OCI-LY3 (cell line): Measurements from ENCODE around the gene HOXA6.
A peak's percentile ranks its signal among the peaks of the same experiment; 100 is the strongest.

ENCODE experiments used
- H2AFZ ChIP-seq: fragments of 200-600, 300-600 bp; shearing (Covaris generic); 2 replicates; pipeline ENCODE4 v1.6.0; 2014; ENCODE audit warnings: antibody characterized with exemption, low read depth, low read length
- H3K27ac ChIP-seq: fragments of 200-600, 300-600 bp; sonication (generic); 2 replicates; pipeline ENCODE4 v1.5.1; 2014; ENCODE audit warnings: mild to moderate bottlenecking, low read length, moderate library complexity, mixed read lengths
- H3K27me3 ChIP-seq: fragments of 200-600, 300-600 bp; sonication (generic); 2 replicates; pipeline ENCODE4 v1.6.1; 2014; ENCODE audit warnings: low read depth, low read length, mixed read lengths
- H3K36me3 ChIP-seq: fragments of 200-600, 300-600 bp; sonication (generic); replicated peaks from 2 replicates; pipeline ENCODE3; 2014; ENCODE audit warnings: low read depth, low read length, mixed read lengths
- H3K4me1 ChIP-seq: fragments of 300-600, 200-600 bp; sonication (generic); 2 replicates; pipeline ENCODE4 v1.6.1; 2014; ENCODE audit warnings: low read length, mixed read lengths
- H3K4me2 ChIP-seq: fragments of 200-600, 300-600 bp; sonication (generic); 2 replicates; pipeline ENCODE4 v1.6.1; 2014; ENCODE audit warnings: low read length, mixed read lengths
- H3K4me3 ChIP-seq: fragments of 300-600, 200-600 bp; sonication (generic); 2 replicates; pipeline ENCODE4 v1.5.1; 2014; ENCODE audit warnings: antibody characterized with exemption, mild to moderate bottlenecking, low read length, moderate library complexity
- H3K79me2 ChIP-seq: fragments of 300-600, 200-600 bp; shearing (Covaris generic); 2 replicates; pipeline ENCODE4 v1.6.1; 2014; ENCODE audit warnings: mild to moderate bottlenecking, low read length, mixed read lengths
- H3K9ac ChIP-seq: fragments of 300-600, 200-600 bp; shearing (Covaris generic); 2 replicates; pipeline ENCODE4 v1.6.0; 2014; ENCODE audit warnings: mild to moderate bottlenecking, low read length, moderate library complexity
- H3K9me3 ChIP-seq: fragments of 200-600, 300-600 bp; shearing (Covaris generic); 2 replicates; pipeline ENCODE4 v1.6.1; 2014; ENCODE audit warnings: low read length, mixed read lengths; ENCODE audit not compliant: insufficient read depth
- H4K20me1 ChIP-seq: fragments of 200-600, 300-600 bp; sonication (generic); 2 replicates; pipeline ENCODE4 v1.6.1; 2016; ENCODE audit warnings: low read length, mixed read lengths; ENCODE audit not compliant: insufficient read depth
- EZH2phosphoT487 ChIP-seq: fragments of 200-600 bp; shearing (Covaris generic); IDR thresholded peaks from 2 replicates; pipeline ENCODE4 v1.6.1; 2018; ENCODE audit warnings: antibody characterized with exemption, mixed run types, low read depth
- TF ChIP-seq, protein P1 (sequence below): fragments of 200-600, 300-600 bp; sonication (generic); IDR thresholded peaks from 2 replicates; pipeline ENCODE4 v1.5.1; 2014; ENCODE audit warnings: antibody characterized with exemption, low read length, low read depth

The HOXA6 gene

DNA sequence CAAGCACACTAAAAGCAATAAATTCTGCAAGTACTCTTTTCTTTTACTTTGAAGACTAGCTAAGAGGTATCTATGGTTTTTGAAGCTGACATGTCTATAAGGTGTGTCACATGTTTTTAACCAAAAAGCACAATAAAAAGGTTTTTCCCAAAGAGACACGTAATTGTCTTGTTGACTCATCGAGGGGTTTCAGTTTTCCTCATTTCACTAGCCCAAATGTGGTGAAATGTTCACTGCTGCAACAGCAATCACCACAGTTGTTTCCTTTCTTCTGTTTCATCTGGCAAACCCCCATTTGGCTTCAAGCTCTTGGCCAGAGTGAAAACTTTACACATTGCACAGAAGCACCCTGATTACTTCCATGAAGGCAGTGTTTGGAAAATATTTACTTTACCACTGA lies 13.2 kb downstream of the HOXA6 start:
- Histone ChIP-seq H4K20me1 (peaks cover 7% of the 10 kb centered on the region; the same call in 1 of the 2 replicates), H3K4me3 (peak overlapping the region; percentile 21), H3K27me3 (peaks cover 6% of the 10 kb centered on the region), H2AFZ (no peak overlapping the region), H3K9ac (no peak overlapping the region), H3K79me2 (no peaks in the 10 kb centered on the region), H3K27ac (no peak overlapping the region), H3K4me2 (peak overlapping the region; percentile 87), H3K9me3 (no peaks in the 10 kb centered on the region), H3K36me3 (no peaks in the 10 kb centered on the region), H3K4me1 (peaks cover 28% of the 10 kb centered on the region)
- TF ChIP-seq EZH2phosphoT487: no peak
- TF ChIP-seq, protein P1, sequence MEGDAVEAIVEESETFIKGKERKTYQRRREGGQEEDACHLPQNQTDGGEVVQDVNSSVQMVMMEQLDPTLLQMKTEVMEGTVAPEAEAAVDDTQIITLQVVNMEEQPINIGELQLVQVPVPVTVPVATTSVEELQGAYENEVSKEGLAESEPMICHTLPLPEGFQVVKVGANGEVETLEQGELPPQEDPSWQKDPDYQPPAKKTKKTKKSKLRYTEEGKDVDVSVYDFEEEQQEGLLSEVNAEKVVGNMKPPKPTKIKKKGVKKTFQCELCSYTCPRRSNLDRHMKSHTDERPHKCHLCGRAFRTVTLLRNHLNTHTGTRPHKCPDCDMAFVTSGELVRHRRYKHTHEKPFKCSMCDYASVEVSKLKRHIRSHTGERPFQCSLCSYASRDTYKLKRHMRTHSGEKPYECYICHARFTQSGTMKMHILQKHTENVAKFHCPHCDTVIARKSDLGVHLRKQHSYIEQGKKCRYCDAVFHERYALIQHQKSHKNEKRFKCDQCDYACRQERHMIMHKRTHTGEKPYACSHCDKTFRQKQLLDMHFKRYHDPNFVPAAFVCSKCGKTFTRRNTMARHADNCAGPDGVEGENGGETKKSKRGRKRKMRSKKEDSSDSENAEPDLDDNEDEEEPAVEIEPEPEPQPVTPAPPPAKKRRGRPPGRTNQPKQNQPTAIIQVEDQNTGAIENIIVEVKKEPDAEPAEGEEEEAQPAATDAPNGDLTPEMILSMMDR: no peak

DNA sequence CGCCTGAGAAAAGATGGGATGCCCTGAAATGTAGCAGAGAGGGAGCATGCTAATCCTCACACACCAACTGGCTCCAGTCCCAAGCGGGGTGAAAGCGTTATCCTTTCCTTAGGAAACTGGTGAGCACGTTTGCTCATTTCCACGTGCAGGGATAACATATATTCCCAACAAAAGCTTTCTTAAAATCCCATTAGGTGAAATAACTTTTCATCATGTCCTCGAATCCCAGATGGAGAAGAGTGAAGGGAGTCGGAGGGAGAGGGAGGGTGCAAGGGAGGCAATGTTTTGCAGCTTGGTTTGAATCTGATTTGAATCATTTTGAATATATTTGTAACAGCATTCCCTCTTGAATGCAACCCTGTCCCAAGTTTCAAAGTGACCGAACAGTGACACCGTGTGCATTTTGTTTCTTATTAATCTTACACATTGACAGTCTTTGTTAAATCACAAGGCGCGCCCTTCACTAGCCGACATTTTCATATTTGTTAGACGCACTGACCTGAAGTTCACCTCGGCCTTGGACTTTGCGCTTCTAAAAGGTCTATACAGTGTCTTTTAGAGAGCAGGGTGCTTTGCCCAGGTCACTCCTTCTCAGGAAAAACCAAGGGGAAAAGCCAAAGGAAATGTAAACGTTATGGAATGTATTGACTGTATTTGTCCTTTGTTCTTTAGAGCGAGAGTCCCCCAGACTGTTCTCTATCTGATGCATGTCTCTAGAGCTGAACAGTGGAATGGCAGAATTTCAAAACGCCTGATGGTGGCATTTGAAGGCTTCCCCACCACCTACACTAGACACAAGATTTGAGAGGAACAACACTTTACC lies 14.0 kb downstream of the HOXA6 start:
- Histone ChIP-seq H3K9ac (no peak overlapping the region), H3K9me3 (no peaks in the 10 kb centered on the region), H3K36me3 (no peaks in the 10 kb centered on the region), H3K4me3 (no peak overlapping the region), H4K20me1 (peaks cover 7% of the 10 kb centered on the region; the same call in 1 of the 2 replicates), H2AFZ (no peak overlapping the region), H3K27ac (no peak overlapping the region), H3K27me3 (peaks cover 6% of the 10 kb centered on the region), H3K79me2 (no peaks in the 10 kb centered on the region), H3K4me1 (peaks cover 28% of the 10 kb centered on the region), H3K4me2 (peak overlapping the region; percentile 87; the same call in 1 of the 2 replicates)
- no peak for TF ChIP-seq EZH2phosphoT487
- TF ChIP-seq, protein P1: no peak

DNA sequence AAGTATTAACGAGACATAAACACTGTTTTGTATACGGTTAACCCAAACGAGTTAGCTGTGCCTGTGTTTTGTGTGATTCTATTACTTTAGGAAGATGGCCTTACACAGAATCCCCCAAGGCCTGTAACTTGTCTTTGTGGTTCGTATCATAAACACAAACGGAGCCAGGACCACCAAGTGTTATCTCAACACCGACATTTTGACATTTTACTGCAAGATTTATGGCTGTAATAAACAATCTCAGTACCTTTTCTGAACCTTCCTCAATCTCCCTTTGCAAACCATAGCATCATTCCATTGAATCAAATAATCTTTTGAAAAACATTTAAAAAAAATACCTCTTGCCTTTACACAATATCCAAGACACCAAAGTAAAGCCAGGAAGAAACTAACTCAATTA lies 14.6 kb downstream of the HOXA6 start:
- Histone ChIP-seq H3K9ac (no peak overlapping the region), H3K79me2 (no peaks in the 10 kb centered on the region), H3K27ac (no peak overlapping the region), H3K9me3 (no peaks in the 10 kb centered on the region), H3K36me3 (no peaks in the 10 kb centered on the region), H3K4me2 (no peak overlapping the region), H3K4me3 (no peak overlapping the region), H2AFZ (no peak overlapping the region), H4K20me1 (peaks cover 7% of the 10 kb centered on the region; the same call in 1 of the 2 replicates), H3K27me3 (peaks cover 5% of the 10 kb centered on the region), H3K4me1 (peaks cover 28% of the 10 kb centered on the region)
- TF ChIP-seq, protein P1: no peak
- no peak for TF ChIP-seq EZH2phosphoT487

DNA sequence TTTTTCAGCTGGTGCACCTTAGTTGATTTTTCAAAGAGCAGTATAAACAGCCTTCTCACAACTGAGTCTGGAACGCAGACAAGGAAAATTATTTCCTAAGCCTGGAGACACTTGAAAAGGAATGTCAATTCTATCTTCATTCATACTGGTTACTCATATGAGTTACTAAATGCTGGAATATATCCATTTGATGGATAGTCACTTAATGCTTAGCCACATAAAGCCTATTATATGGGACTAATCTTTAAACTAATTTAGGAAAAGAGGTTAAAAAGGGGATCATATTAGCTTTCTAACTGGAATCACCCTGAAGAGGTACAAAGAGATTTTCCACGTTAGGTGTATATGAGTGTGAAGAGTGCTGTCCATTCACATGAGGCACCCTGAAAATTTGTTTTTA lies 15.4 kb downstream of the HOXA6 start:
- H3K79me2 ChIP-seq: no peaks in the 10 kb centered on the region
- no peaks in the 10 kb centered on the region; the same call in 1 of the 2 replicates for H3K27me3 ChIP-seq
- no peak for TF ChIP-seq EZH2phosphoT487
- TF ChIP-seq, protein P1: no peak
- no peaks in the 10 kb centered on the region for H3K9me3 ChIP-seq
- no peak overlapping the region for H2AFZ ChIP-seq
- no peak overlapping the region for H3K4me2 ChIP-seq
- H4K20me1 ChIP-seq: peaks cover 7% of the 10 kb centered on the region; the same call in 1 of the 2 replicates
- H3K9ac ChIP-seq: no peak overlapping the region
- H3K4me1 ChIP-seq: peaks cover 28% of the 10 kb centered on the region
- H3K27ac ChIP-seq: no peak overlapping the region
- no peaks in the 10 kb centered on the region for H3K36me3 ChIP-seq
- H3K4me3 ChIP-seq: no peak overlapping the region
